Mesothelial cell of epicardium (in vitro differentiated cells): ENCODE data around the gene MLLT6. TPM values are rescaled to one million over a fixed set of nuclear protein-coding genes. Genes with fewer than 3 reads are reported as not detected.

Experiments
- DNase-seq, 2 experiments: peaks; one replicate each; pipeline ENCODE4 v3.0.0; 2021; ENCODE audit warnings: low spot score in 2 of 2; ENCODE audit not compliant: unreplicated experiment in 2 of 2
- H3K27ac Mint-ChIP-seq: 2 replicates; pipeline ENCODE4 v1.8.0; 2021; ENCODE audit warnings: mixed read lengths
- H3K27me3 Mint-ChIP-seq: 2 replicates; pipeline ENCODE4 v1.8.0; 2021; ENCODE audit warnings: low read depth, mixed read lengths
- H3K36me3 Mint-ChIP-seq: 2 replicates; pipeline ENCODE4 v1.8.0; 2021; ENCODE audit warnings: mixed read lengths
- H3K4me1 Mint-ChIP-seq: 2 replicates; pipeline ENCODE4 v1.8.0; 2021; ENCODE audit warnings: mixed read lengths
- H3K4me3 Mint-ChIP-seq: 2 replicates; pipeline ENCODE4 v1.8.0; 2021; ENCODE audit warnings: mild to moderate bottlenecking, moderate library complexity, mixed read lengths
- H3K9me3 Mint-ChIP-seq: 2 replicates; pipeline ENCODE4 v1.8.0; 2021; ENCODE audit warnings: mixed read lengths
- total RNA-seq: library from RNA; stranded (reverse); gene quantifications from 3 replicates; pipeline ENCODE4 v1.2.1, GENCODE V29; 2021
- TF ChIP-seq, protein P1 (sequence below): fragments of 200-600 bp; sonication (generic); IDR thresholded peaks from one replicate; pipeline ENCODE4 v1.5.0; 2021; ENCODE audit warnings: antibody characterized with exemption; ENCODE audit not compliant: unreplicated experiment

Gene MLLT6
- total RNA-seq, 1 donor from 2014 or later = 184 TPM

DNA sequence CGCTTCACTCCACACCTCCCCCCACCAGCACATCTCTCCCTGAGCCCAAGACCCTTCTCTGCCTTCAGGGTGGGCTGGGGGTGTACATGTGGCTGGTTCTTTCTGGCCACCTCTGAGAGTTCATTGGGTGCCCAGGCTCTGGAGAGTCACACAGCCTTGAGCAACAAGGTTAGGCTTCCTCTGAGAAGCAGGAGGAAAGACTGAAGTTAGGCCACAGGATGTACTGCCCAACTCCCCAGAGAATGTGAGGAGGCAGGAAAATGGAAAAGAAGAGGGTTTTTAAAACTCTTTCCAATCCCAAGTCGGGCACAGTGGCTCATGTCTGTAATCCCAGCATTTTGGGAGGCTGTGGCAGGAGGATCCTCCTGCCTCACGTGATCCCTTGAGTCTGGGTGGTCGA, 35.7 kb downstream of the MLLT6 start:
- Mint-ChIP-seq H3K36me3 (peaks cover 6% of the 10 kb centered on the region), H3K4me3 (no peak overlapping the region), H3K4me1 (peaks cover 41% of the 10 kb centered on the region), H3K27me3 (no peaks in the 10 kb centered on the region), H3K9me3 (no peaks in the 10 kb centered on the region), H3K27ac (peak overlapping the region; percentile 98)
- TF ChIP-seq, protein P1, sequence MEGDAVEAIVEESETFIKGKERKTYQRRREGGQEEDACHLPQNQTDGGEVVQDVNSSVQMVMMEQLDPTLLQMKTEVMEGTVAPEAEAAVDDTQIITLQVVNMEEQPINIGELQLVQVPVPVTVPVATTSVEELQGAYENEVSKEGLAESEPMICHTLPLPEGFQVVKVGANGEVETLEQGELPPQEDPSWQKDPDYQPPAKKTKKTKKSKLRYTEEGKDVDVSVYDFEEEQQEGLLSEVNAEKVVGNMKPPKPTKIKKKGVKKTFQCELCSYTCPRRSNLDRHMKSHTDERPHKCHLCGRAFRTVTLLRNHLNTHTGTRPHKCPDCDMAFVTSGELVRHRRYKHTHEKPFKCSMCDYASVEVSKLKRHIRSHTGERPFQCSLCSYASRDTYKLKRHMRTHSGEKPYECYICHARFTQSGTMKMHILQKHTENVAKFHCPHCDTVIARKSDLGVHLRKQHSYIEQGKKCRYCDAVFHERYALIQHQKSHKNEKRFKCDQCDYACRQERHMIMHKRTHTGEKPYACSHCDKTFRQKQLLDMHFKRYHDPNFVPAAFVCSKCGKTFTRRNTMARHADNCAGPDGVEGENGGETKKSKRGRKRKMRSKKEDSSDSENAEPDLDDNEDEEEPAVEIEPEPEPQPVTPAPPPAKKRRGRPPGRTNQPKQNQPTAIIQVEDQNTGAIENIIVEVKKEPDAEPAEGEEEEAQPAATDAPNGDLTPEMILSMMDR = no peak
- DNase-seq = no peak

DNA sequence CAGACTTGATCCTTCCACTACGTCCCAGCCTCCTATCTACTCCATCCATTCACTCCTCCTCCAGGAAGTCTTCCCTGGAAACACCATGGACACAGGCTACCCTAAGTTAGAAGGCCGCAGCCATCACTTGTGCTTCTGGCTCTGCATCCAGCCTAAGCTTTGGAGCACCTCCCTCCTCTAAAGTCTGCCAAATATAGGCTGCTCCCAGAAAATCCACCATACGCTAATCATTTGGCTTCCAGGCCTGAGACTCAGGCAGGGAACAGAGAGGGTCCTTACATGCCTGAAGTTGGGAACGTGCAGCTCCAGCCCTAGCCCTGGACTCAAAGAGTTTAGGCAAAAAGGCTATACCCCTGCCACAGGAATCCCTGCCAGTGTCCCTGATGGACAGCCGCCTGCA, 36.4 kb downstream of the MLLT6 start:
- Mint-ChIP-seq H3K4me3 (no peak overlapping the region), H3K27me3 (no peaks in the 10 kb centered on the region), H3K36me3 (peaks cover 4% of the 10 kb centered on the region), H3K27ac (peak overlapping the region; percentile 98), H3K9me3 (no peaks in the 10 kb centered on the region), H3K4me1 (peaks cover 48% of the 10 kb centered on the region)
- TF ChIP-seq, protein P1 = no peak
- DNase-seq = no peak

DNA sequence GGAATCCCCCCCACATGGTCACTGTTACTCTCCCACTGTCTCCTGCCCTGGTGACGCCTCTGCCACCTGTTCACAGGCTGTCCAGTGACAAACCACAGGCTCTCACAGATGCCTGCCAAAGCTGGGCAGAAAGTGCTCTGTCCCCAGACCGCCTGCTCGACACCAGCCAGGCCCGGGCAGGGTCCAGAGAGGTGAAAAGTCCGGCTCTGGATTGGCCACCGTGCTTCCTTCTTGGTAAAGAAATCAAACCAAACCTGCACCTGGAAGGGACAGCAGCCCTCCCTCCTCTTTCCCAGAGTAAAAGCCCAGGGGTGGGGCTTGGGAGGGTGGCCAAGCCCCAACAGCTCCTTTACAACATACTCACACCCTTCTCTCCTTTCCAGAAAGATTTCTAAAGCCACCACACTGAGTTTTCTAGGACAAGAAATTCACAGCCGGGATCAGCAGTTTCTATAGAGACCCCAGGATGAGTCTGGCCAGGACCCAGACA, 36.9 kb downstream of the MLLT6 start:
- TF ChIP-seq, protein P1 = no peak
- Mint-ChIP-seq H3K27ac (peak overlapping the region; percentile 98), H3K4me1 (peaks cover 52% of the 10 kb centered on the region), H3K36me3 (peaks cover 4% of the 10 kb centered on the region), H3K27me3 (no peaks in the 10 kb centered on the region), H3K9me3 (no peaks in the 10 kb centered on the region), H3K4me3 (peak overlapping the region; percentile 32)
- no peak for DNase-seq

DNA sequence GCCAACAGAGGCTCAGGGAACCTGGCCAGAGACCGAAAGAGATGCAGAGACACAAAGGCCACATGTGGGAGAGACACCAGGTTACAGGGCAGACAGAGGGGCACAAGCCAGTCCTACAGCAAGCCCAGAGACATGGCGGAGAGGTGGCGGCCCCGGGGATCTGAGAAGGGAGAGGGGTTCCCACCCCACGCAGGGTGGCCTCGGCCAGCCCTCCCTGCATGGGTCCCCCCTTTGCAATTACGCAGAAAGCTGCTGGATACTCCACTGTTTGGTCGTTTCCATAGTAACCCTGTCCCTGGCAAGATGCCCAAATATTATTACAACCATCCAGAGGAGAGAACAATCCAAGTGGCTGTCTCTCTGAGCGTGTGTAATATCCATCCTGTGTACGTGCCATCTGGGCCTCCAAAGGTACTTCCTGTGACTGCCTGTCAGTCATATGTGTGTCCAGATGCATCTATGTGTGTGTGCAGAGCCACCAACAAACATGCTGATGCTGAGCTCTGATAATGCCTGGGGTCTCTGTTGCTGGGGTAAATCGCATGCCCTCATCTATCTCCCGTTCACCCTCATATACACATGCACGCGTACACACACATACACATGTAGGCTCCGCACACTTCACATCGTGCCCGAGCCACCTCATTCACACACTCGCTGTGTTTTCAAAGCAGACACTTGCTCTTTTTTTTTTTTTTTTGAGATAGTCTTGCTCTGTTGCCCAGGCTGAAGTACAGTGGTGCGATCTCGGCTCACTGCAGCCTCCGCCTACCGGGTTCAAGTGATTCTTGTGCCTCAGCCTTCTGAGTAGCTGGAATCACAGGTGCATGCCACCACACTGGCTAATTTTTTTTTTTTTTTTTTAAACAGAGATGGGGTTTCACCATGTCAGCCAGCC, 37.6 kb downstream of the MLLT6 start:
- TF ChIP-seq, protein P1 = no peak
- peak overlapping the region; percentile 32 for H3K4me3 Mint-ChIP-seq
- H3K4me1 Mint-ChIP-seq = peaks cover 52% of the 10 kb centered on the region
- no peaks in the 10 kb centered on the region for H3K9me3 Mint-ChIP-seq
- H3K27ac Mint-ChIP-seq = peak overlapping the region; percentile 98
- peak in 1 of 2 experiments; percentile 79 for DNase-seq
- H3K36me3 Mint-ChIP-seq = peaks cover 4% of the 10 kb centered on the region
- no peaks in the 10 kb centered on the region for H3K27me3 Mint-ChIP-seq

DNA sequence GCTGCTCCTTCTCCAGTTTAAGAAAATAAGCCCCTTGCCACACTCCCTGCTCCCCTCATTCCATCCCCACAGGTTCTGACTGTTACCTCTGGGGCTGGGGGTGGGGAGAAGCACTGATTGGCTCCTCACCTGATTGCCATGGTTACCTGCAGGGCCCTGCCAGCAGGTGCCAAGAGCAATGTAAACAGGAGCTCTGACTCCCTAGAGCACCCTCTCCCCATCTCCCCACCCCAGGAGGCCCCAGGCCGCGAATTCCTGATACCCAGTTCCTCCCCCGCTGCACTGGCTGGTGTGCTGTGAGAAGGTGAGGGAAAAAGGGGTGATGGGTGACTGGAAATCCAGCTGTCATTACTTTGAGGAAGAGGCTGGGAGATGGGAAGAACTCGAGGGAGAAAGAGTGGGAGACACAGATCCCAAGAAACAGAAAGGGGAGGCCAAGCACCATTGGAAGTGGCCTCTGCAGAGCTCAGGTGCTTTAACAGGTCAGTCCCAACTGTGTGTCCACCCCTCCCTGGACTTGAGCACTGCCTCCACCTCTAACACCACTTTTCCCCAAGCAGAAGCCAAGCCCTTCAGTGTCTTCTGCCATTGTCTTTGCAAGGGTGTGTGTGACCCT, 38.6 kb downstream of the MLLT6 start:
- DNase-seq = no peak
- Mint-ChIP-seq H3K27ac (peak overlapping the region; percentile 98), H3K4me1 (peaks cover 52% of the 10 kb centered on the region), H3K36me3 (no peaks in the 10 kb centered on the region), H3K27me3 (no peaks in the 10 kb centered on the region), H3K4me3 (peak overlapping the region; percentile 30), H3K9me3 (no peaks in the 10 kb centered on the region)
- TF ChIP-seq, protein P1 = no peak
